Measurements from ENCODE around the gene CSF3R.

CSF3R gene

DNA sequence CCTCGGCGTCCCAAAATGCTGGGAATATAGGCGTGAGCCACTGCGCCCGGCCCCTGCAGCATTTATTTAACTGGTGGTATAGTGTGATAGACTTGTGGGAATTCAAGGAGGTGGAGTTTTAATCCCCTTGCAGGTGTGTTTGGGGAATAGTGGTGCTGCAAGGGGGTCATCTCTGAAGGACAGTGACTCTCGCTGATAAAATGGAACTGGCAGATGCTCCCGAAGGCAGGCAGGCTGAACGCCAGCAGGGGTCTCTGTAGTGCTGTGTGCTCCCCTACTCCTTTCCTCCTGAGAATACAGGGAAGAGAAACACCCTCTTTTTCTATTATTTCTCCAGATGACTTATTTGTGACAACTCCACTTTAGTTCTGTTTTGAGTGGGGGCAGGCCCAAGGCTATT, 36.4 kb downstream of the CSF3R start:
- TF ChIP-seq, protein P1, sequence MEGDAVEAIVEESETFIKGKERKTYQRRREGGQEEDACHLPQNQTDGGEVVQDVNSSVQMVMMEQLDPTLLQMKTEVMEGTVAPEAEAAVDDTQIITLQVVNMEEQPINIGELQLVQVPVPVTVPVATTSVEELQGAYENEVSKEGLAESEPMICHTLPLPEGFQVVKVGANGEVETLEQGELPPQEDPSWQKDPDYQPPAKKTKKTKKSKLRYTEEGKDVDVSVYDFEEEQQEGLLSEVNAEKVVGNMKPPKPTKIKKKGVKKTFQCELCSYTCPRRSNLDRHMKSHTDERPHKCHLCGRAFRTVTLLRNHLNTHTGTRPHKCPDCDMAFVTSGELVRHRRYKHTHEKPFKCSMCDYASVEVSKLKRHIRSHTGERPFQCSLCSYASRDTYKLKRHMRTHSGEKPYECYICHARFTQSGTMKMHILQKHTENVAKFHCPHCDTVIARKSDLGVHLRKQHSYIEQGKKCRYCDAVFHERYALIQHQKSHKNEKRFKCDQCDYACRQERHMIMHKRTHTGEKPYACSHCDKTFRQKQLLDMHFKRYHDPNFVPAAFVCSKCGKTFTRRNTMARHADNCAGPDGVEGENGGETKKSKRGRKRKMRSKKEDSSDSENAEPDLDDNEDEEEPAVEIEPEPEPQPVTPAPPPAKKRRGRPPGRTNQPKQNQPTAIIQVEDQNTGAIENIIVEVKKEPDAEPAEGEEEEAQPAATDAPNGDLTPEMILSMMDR (IDR thresholded peaks at IDR 0.05; ENCODE audit: low read depth, low read length): 0 out of 2 replicates have a peak, but pooled peaks have one; percentile 8

DNA sequence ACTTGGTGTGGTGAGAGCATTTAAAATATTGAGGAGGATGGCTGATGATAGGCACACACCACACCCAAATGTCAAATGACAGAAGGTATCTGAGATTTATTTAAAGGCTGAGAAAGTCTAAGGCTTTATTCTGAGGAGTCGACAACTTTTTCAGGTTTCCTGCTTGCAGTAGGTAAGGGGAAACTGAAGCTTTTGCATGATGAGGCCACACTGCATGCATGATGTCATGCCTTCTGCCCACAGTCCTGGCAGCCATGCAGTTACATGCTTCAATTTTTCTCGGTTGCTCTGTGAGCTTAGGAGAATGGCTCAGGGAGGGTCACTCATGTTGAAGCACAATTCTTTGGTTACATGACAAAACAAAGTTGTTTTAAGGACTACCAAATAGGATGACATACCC, 39.4 kb downstream of the CSF3R start:
- TF ChIP-seq, protein P1 (IDR thresholded peaks at IDR 0.05; ENCODE audit: low read depth, low read length): no peak

More for the DNA sequence above, 36.4 kb downstream of the CSF3R start:
- no peak overlapping the region for H3K4me3 ChIP-seq (ENCODE audit: low read depth, low read length)

DNA sequence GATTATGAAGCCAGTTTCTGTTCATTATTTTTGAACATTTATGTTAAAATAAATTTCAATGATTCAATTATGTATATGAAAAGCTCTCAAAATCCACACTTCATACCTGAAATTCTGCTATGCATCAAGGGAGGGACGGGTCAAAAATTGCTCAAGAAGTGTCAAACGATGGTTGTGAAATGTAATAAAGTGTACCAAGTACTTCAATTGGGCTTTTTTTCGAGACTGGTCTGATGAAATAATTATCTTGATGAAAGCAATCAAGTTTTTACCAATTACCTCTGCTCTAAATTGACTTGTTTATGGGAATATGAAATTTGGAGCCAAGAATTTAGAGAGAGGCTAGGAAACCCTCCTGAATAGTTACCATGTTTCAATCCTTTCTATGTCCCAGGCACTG, 40.4 kb downstream of the CSF3R start:
- TF ChIP-seq, protein P1 (IDR thresholded peaks at IDR 0.05; ENCODE audit: low read depth, low read length): no peak
- H3K4me3 ChIP-seq (ENCODE audit: low read depth, low read length): no peak overlapping the region

More for the DNA sequence above, 39.4 kb downstream of the CSF3R start:
- no peak overlapping the region for H3K4me3 ChIP-seq (ENCODE audit: low read depth, low read length)

DNA sequence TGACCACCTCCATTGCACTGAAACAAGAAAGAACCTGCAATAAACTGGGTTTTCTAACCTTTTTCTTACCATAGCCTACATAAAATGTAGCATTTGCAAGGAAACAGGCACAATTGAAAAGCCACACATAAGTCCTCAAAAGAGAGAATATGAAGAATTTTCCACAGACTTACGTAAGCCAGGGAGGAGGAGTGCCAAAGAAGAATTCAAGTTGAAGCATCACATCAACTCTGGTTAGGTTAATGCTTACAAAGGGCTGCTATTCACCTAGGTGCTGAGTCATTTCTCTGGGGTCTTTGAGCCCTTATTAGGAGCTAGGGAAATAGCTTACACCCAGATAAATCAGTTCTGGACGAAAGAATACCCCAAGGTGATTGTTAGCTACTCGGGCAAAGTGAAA, 42.1 kb downstream of the CSF3R start:
- TF ChIP-seq, protein P1 (IDR thresholded peaks at IDR 0.05; ENCODE audit: low read depth, low read length): no peak
- no peak overlapping the region for H3K4me3 ChIP-seq (ENCODE audit: low read depth, low read length)

DNA sequence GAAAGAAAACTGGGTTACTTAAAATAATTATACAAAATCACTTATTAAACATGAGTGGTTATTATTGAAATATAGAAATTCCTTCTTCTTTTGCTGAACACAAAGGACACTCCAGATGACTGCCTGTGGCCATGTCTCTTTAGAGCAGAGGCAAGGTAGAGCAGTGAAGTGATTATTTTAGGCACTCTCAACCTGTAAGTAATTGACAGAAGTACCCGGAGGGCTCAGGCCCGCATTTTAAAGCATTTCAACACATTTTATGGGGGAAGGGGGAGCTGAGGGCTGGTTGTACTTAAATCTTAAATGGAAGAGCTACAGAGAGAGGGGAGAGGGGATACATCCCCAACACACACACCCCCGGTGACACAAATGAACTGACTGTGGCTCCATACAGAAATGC, 42.7 kb downstream of the CSF3R start:
- TF ChIP-seq, protein P1 (IDR thresholded peaks at IDR 0.05; ENCODE audit: low read depth, low read length): no peak
- no peak overlapping the region for H3K4me3 ChIP-seq (ENCODE audit: low read depth, low read length)

DNA sequence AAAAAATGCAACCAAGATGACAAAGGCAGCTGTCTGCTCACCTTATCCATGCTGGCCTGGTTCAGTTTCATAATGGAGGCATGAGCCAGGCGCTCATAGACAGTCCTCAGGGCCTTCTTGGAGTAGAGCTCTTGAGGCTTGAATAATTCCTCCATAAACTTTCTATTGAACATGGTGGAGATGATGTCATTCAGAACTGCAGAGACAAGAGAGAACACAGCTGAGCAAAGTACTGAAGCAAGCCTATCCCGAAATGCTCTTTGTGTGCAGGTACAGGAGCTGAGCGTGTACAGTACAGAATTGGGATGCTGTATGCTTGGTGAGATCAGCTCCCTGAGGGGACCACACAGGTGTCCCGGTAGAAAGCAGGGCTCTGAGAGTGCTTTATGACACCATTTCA, 44.0 kb downstream of the CSF3R start:
- TF ChIP-seq, protein P1 (IDR thresholded peaks at IDR 0.05; ENCODE audit: low read depth, low read length): no peak
- no peak overlapping the region for H3K4me3 ChIP-seq (ENCODE audit: low read depth, low read length)

DNA sequence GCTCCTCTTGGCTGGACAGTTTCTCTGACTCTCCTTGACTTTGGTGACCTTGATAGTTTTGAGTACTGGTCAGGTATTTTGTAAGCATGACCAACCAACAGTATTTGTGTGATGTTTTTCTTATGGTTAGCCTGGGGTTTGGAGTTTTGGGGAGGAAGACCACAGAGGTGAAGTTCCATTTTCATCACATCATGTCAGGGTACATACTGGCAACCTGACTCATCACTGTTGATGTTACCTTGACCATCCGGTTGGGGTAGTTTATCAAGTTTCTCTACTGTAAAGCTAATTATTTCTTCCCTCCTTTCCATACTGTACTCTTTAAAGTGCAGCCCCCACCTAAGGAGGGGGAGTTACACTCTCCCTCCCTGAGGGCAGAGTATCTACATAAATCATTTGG, 45.9 kb downstream of the CSF3R start:
- TF ChIP-seq, protein P1 (IDR thresholded peaks at IDR 0.05; ENCODE audit: low read depth, low read length): no peak
- H3K4me3 ChIP-seq (ENCODE audit: low read depth, low read length): no peak overlapping the region

All from WI38 (cell line).